SIG-M5 (cell line): Measurements from ENCODE around the gene OGN.

ENCODE experiments used
- DNase-seq: peaks from one replicate; lab custom pipeline; 2025; lab: John Stamatoyannopoulos, UW

The OGN gene

GRCh38 chr9:92405818-92406217 is 1.4 kb upstream of the OGN start:
- no peak for DNase-seq

- DNase-seq, result no peak
Observed at GRCh38 chr9:92402826-92403745, 1.3 kb downstream of the OGN start.

- no peak for DNase-seq
Observed at GRCh38 chr9:92402360-92402759, 2.0 kb downstream of the OGN start.

GRCh38 chr9:92397853-92398252 is 6.5 kb downstream of the OGN start:
- no peak for DNase-seq

GRCh38 chr9:92395617-92396016 is 8.8 kb downstream of the OGN start:
- no peak for DNase-seq

- no peak for DNase-seq
Observed at GRCh38 chr9:92393686-92394085, 10.7 kb downstream of the OGN start.

- DNase-seq, result no peak
Observed at GRCh38 chr9:92392690-92393089, 11.7 kb downstream of the OGN start.

GRCh38 chr9:92385953-92386352 is 18.4 kb downstream of the OGN start:
- no peak for DNase-seq

- DNase-seq, result no peak
Observed at GRCh38 chr9:92385477-92385876, 18.9 kb downstream of the OGN start.

- no peak for DNase-seq
Observed at GRCh38 chr9:92385001-92385400, 19.4 kb downstream of the OGN start.

GRCh38 chr9:92384375-92384774 is 20.0 kb downstream of the OGN start:
- DNase-seq, result no peak

GRCh38 chr9:92381775-92382174 is 22.6 kb downstream of the OGN start:
- no peak for DNase-seq

- no peak for DNase-seq
Observed at GRCh38 chr9:92380603-92381002, 23.8 kb downstream of the OGN start.

- DNase-seq, result no peak
Observed at GRCh38 chr9:92378865-92379560, 25.4 kb downstream of the OGN start.

GRCh38 chr9:92377876-92378275 is 26.5 kb downstream of the OGN start:
- DNase-seq, result no peak

- no peak for DNase-seq
Observed at GRCh38 chr9:92373167-92373566, 31.2 kb downstream of the OGN start.

- no peak for DNase-seq
Observed at GRCh38 chr9:92369075-92369474, 35.3 kb downstream of the OGN start.

GRCh38 chr9:92360083-92360482 is 44.3 kb downstream of the OGN start:
- DNase-seq, result no peak

- DNase-seq, result peak; percentile 2
Observed at GRCh38 chr9:92359394-92359995, 44.9 kb downstream of the OGN start.

GRCh38 chr9:92353051-92353450 is 51.3 kb downstream of the OGN start:
- no peak for DNase-seq

GRCh38 chr9:92350740-92351133 is 53.6 kb downstream of the OGN start:
- no peak for DNase-seq

GRCh38 chr9:92349771-92350739 is 54.3 kb downstream of the OGN start:
- DNase-seq, result no peak
